ENCODE data around the gene ZCCHC14. TPM values are rescaled to one million over a fixed set of nuclear protein-coding genes. Genes with fewer than 3 reads are reported as not detected.

The ZCCHC14 gene
- total RNA-seq, 1 donor from 2014 or later: 5.8 TPM

GRCh38 chr16:87458424-87458915 is 34.4 kb downstream of the ZCCHC14 start:
- DNase-seq (ENCODE audit: low read depth in 2 of 2): peak in 1 of 2 donors; percentile 15

- DNase-seq (ENCODE audit: low read depth in 2 of 2): peak; percentile 47 to 88
Observed at GRCh38 chr16:87457709-87458423, 35.0 kb downstream of the ZCCHC14 start.

- peak in 1 of 2 donors; percentile 42 for DNase-seq (ENCODE audit: low read depth in 2 of 2)
Observed at GRCh38 chr16:87457061-87457611, 35.7 kb downstream of the ZCCHC14 start.

- DNase-seq (ENCODE audit: low read depth in 2 of 2): no peak
Observed at GRCh38 chr16:87454391-87454790, 38.4 kb downstream of the ZCCHC14 start.

GRCh38 chr16:87453326-87453725 is 39.5 kb downstream of the ZCCHC14 start:
- no peak for DNase-seq (ENCODE audit: low read depth in 2 of 2)

GRCh38 chr16:87451563-87452210 is 41.1 kb downstream of the ZCCHC14 start:
- DNase-seq (ENCODE audit: low read depth in 2 of 2): no peak

- DNase-seq (ENCODE audit: low read depth in 2 of 2): no peak
Observed at GRCh38 chr16:87448866-87449265, 44.0 kb downstream of the ZCCHC14 start.

GRCh38 chr16:87447323-87447722 is 45.5 kb downstream of the ZCCHC14 start:
- no peak for DNase-seq (ENCODE audit: low read depth in 2 of 2)

GRCh38 chr16:87446479-87446878 is 46.3 kb downstream of the ZCCHC14 start:
- no peak for DNase-seq (ENCODE audit: low read depth in 2 of 2)

- no peak for DNase-seq (ENCODE audit: low read depth in 2 of 2)
Observed at GRCh38 chr16:87445486-87445885, 47.3 kb downstream of the ZCCHC14 start.

- no peak for DNase-seq (ENCODE audit: low read depth in 2 of 2)
Observed at GRCh38 chr16:87443964-87444363, 48.9 kb downstream of the ZCCHC14 start.

GRCh38 chr16:87443016-87443415 is 49.8 kb downstream of the ZCCHC14 start:
- DNase-seq (ENCODE audit: low read depth in 2 of 2): no peak

- DNase-seq (ENCODE audit: low read depth in 2 of 2): no peak
Observed at GRCh38 chr16:87442581-87442966, 50.2 kb downstream of the ZCCHC14 start.

GRCh38 chr16:87441886-87442580 is 50.8 kb downstream of the ZCCHC14 start:
- no peak for DNase-seq (ENCODE audit: low read depth in 2 of 2)

- DNase-seq (ENCODE audit: low read depth in 2 of 2): no peak
Observed at GRCh38 chr16:87439926-87440325, 52.9 kb downstream of the ZCCHC14 start.

GRCh38 chr16:87438611-87438985 is 54.2 kb downstream of the ZCCHC14 start:
- no peak for DNase-seq (ENCODE audit: low read depth in 2 of 2)

- no peak for DNase-seq (ENCODE audit: low read depth in 2 of 2)
Observed at GRCh38 chr16:87437911-87438610, 54.8 kb downstream of the ZCCHC14 start.

- no peak for DNase-seq (ENCODE audit: low read depth in 2 of 2)
Observed at GRCh38 chr16:87437327-87437726, 55.5 kb downstream of the ZCCHC14 start.

- DNase-seq (ENCODE audit: low read depth in 2 of 2): no peak
Observed at GRCh38 chr16:87436225-87437172, 56.3 kb downstream of the ZCCHC14 start.

Data from dermis microvascular lymphatic vessel endothelial cell (primary cell).